BE2C (cell line): ENCODE data around the gene MXRA7.

Experiments used
- DNase-seq: peaks from one replicate; pipeline ENCODE4 v3.0.0-alpha.2; 2020
- H3K27me3 ChIP-seq: fragments of 250-450 bp; sonication (Bioruptor Pico); 2 replicates; pipeline ENCODE4 v1.5.1; 2020; ENCODE audit warnings: mild to moderate bottlenecking
- H3K36me3 ChIP-seq: fragments of 250-450 bp; sonication (Bioruptor Pico); 2 replicates; pipeline ENCODE4 v1.5.1; 2020; ENCODE audit warnings: mild to moderate bottlenecking
- H3K4me1 ChIP-seq: fragments of 250-450 bp; sonication (Bioruptor Pico); 2 replicates; pipeline ENCODE4 v1.5.1; 2020
- H3K4me3 ChIP-seq: 2 replicates; pipeline ENCODE4 v1.5.1; 2011; ENCODE audit warnings: low read depth, low read length
- H3K9me3 ChIP-seq: fragments of 250-450 bp; sonication (Bioruptor Pico); 2 replicates; pipeline ENCODE4 v1.5.1; 2020
- TF ChIP-seq, protein P1 (sequence below): IDR thresholded peaks from 2 replicates; pipeline ENCODE4 v1.5.1; 2012; ENCODE audit warnings: mild to moderate bottlenecking, low read depth, low read length

MXRA7 gene

DNA sequence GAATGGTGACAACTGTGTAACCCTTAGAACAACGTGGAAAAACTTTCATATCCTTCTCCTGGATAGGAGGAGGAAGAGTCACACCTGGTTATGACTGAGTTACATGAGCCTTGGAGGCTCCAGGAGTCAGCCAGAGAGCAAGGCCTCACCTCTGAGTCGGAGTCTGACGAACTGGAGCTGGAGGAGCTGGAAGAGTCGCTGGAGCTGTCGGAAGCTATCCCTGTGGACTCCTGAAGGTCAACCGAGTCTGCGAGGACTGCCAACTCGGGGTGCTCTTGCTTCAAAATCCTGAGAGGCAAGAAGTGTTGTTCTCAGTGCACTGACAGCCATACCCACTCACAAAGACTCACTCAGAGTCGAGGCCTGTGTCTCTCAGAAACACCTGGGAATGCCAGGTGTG is 9.4 kb upstream of the MXRA7 start:
- H3K36me3 ChIP-seq, result peaks cover 89% of the 10 kb centered on the region
- no peaks in the 10 kb centered on the region for H3K9me3 ChIP-seq
- no peak for DNase-seq
- TF ChIP-seq, protein P1, sequence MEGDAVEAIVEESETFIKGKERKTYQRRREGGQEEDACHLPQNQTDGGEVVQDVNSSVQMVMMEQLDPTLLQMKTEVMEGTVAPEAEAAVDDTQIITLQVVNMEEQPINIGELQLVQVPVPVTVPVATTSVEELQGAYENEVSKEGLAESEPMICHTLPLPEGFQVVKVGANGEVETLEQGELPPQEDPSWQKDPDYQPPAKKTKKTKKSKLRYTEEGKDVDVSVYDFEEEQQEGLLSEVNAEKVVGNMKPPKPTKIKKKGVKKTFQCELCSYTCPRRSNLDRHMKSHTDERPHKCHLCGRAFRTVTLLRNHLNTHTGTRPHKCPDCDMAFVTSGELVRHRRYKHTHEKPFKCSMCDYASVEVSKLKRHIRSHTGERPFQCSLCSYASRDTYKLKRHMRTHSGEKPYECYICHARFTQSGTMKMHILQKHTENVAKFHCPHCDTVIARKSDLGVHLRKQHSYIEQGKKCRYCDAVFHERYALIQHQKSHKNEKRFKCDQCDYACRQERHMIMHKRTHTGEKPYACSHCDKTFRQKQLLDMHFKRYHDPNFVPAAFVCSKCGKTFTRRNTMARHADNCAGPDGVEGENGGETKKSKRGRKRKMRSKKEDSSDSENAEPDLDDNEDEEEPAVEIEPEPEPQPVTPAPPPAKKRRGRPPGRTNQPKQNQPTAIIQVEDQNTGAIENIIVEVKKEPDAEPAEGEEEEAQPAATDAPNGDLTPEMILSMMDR, result no peak
- H3K27me3 ChIP-seq, result no peaks in the 10 kb centered on the region
- no peak overlapping the region for H3K4me3 ChIP-seq
- peaks cover 4% of the 10 kb centered on the region for H3K4me1 ChIP-seq

DNA sequence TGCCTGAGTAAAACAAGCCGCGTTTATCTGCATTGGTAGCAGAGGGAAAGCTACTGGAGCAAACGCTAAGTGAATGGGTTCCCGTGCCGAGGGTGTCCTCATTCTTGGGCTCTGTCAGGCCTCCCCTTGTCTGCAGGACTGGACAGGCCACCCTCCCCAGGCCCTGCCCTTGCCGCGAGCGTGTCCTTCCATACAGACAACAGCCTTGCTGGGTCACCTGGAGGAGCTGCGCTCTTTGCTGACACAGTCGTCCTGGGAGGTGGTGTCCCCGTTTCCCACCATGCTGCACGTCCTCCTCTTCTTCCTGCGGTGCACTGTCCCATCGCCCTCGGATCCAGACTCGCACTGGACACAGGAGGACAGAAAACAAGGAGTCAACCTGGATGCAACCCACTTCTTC is 7.8 kb upstream of the MXRA7 start:
- Histone ChIP-seq H3K27me3 (no peaks in the 10 kb centered on the region), H3K4me3 (no peak overlapping the region), H3K36me3 (peaks cover 82% of the 10 kb centered on the region), H3K9me3 (no peaks in the 10 kb centered on the region), H3K4me1 (peaks cover 4% of the 10 kb centered on the region; the same call in 1 of the 2 replicates)
- no peak for DNase-seq
- TF ChIP-seq, protein P1, result no peak

DNA sequence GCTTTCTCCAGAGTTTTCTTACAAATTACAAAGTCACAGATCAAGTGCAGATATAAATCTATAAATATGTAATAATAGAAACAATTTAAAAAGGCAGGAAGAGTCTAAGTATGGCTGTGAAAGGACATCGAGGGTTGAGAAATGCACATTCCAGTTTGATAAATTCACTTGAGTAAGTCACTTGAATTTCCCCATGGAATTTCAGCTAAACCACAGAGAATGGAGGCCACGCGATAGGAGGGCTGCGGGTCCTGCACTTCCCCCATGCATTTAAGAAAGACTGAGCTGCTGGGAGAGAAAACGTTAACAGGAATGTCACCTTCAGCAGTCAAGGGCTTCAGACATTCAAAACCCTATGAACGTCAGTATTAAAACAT is 6.1 kb upstream of the MXRA7 start:
- H3K4me3 ChIP-seq, result no peak overlapping the region
- H3K4me1 ChIP-seq, result peaks cover 4% of the 10 kb centered on the region; the same call in 1 of the 2 replicates
- no peak for DNase-seq
- TF ChIP-seq, protein P1, result no peak
- no peaks in the 10 kb centered on the region for H3K27me3 ChIP-seq
- H3K36me3 ChIP-seq, result peaks cover 70% of the 10 kb centered on the region
- H3K9me3 ChIP-seq, result no peaks in the 10 kb centered on the region

DNA sequence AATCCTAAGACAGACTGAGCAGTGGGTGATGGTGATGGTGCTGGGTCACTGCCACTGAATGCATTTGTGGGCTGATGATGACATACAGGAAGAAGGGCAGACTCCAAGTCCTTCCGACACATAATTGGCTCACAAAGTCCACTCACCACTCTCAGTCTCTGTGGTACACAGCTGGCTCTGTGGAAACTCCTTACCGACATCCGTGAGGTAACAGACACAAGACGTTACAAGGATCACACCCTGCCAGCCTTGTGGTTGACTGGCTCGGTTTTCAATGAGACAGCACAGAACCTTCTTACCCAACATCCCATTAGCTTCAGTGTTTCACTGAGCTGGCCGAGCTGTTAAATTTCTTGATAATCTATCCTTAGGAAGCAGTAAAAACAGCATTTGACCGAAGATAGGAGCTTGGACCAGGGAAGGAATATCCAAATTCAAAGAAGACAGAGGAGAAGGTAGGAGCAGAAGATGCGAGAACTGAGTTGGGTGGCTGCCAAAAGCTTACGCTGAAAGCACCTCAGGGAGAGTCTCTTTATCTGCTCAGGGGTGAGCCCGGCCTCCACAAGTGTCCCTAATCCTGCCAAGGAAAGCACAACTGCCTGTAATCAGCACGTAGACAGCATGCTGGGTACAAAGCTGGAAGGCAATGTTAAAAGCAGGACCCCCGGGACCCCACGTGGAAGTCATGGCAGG is 5.5 kb upstream of the MXRA7 start:
- DNase-seq, result no peak
- H3K9me3 ChIP-seq, result no peaks in the 10 kb centered on the region
- H3K4me1 ChIP-seq, result peaks cover 8% of the 10 kb centered on the region
- no peaks in the 10 kb centered on the region for H3K27me3 ChIP-seq
- TF ChIP-seq, protein P1, result no peak
- H3K4me3 ChIP-seq, result no peak overlapping the region
- H3K36me3 ChIP-seq, result peaks cover 65% of the 10 kb centered on the region

DNA sequence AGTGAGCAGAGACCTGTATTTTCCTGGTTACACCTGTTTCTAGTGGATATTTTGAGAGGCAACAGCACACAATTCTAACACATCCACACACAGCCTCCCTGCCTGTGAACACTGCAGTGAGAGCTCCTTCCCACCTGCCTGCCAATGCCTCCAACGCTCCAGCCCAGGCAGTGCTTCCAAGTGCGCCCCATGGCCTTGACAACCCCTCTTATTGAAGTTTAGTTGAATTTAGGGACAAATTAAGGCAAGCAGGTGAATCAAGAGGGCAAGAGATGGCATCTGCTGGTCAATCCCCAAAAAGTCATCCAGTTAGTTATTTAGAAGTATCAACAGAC is 4.7 kb upstream of the MXRA7 start:
- TF ChIP-seq, protein P1, result no peak
- Histone ChIP-seq H3K4me3 (no peak overlapping the region), H3K9me3 (no peaks in the 10 kb centered on the region), H3K36me3 (peaks cover 58% of the 10 kb centered on the region), H3K27me3 (no peaks in the 10 kb centered on the region), H3K4me1 (peaks cover 11% of the 10 kb centered on the region)
- no peak for DNase-seq

DNA sequence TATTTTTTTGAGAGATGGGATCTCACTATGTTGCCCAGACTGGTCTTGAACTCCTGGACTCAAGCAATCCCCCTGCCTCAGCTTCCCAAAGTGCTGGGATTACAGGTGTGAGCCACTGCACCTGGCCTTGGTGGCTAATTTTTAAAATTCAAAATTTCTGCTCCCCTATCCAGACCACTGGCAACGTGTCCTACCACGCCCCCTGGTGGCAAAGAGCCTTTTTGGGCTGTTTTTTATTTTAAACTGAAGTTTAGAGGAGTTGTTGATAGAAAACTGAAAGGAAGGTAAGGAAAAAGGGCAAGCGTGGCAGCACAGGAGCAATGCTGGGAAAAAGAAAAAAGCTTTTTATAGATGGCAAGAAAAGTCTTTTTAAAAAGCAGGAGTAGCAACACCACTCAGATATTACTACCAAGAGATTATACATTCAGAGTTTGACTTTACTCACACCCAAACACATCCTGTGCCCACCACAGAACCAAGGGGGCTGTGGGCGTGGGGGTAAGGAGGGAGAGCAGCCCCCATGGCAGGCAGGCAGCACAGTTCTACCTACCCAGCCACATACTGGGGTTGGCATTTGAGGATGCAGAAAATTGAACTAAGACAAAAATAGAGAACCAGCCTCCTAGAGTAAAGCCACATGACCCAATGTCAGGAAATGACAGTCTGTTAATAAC is 4.2 kb upstream of the MXRA7 start:
- peaks cover 11% of the 10 kb centered on the region for H3K4me1 ChIP-seq
- no peaks in the 10 kb centered on the region for H3K9me3 ChIP-seq
- H3K4me3 ChIP-seq, result no peak overlapping the region
- peaks cover 53% of the 10 kb centered on the region for H3K36me3 ChIP-seq
- peak; percentile 80 for DNase-seq
- TF ChIP-seq, protein P1, result peak; percentile 88
- no peaks in the 10 kb centered on the region for H3K27me3 ChIP-seq
